ENCODE results near the gene NT5C.

NT5C gene

GRCh38 chr17:75154195-75155106 lies 22.9 kb upstream of the NT5C start, which contains the start of gene JPT1:
Gene JPT1 (minus strand): TSS chr17:75154512. CDS start chr17:75154397, 115 bp downstream.
- H3K9ac ChIP-seq (ENCODE audit: low read depth, low read length, poor library complexity, severe bottlenecking), result peak within 1 kb of the TSS; percentile 96
- peaks cover 31% of the 10 kb centered on the region for H3K4me1 ChIP-seq (ENCODE audit: insufficient read depth, low read length, poor library complexity, severe bottlenecking)
- H3K36me3 ChIP-seq (ENCODE audit: insufficient read depth, low read length), result no peaks in the 10 kb centered on the region
- no peaks in the 10 kb centered on the region for H3K9me2 ChIP-seq (replicated peaks; ENCODE audit: low read depth, low read length)
- peak within 1 kb of the TSS; percentile 92 for H3K4me3 ChIP-seq (ENCODE audit: low read length, poor library complexity, severe bottlenecking)
- H3K9me3 ChIP-seq (ENCODE audit: insufficient read depth, low read depth, low read length), result no peaks in the 10 kb centered on the region
- H3K27me3 ChIP-seq (ENCODE audit: insufficient read depth, low read length, poor library complexity, severe bottlenecking), result no peaks in the 10 kb centered on the region
- peak within 1 kb of the TSS; percentile 49 for H2AFZ ChIP-seq (ENCODE audit: low read length)
- peak within 1 kb of the TSS; percentile 85 for H3K4me2 ChIP-seq (ENCODE audit: low read depth, low read length, poor library complexity, severe bottlenecking)
- peaks cover 42% of the 10 kb centered on the region for H4K20me1 ChIP-seq (ENCODE audit: insufficient read depth, low read length, poor library complexity, severe bottlenecking)
- no peaks in the 10 kb centered on the region for H3F3A ChIP-seq (ENCODE audit: low read depth)
- H3K79me2 ChIP-seq (ENCODE audit: insufficient read depth, low read length), result peaks cover 48% of the 10 kb centered on the region
- TF ChIP-seq EZH2phosphoT487 (IDR thresholded peaks at IDR 0.05; ENCODE audit: borderline replicate concordance) (no peak), CTCF (conservative IDR thresholded peaks at IDR 0.05; ENCODE audit: low read length) (no peak)

GRCh38 chr17:75153780-75154194 lies 22.2 kb upstream of the NT5C start:
- H3K4me1 ChIP-seq (ENCODE audit: insufficient read depth, low read length, poor library complexity, severe bottlenecking), result peaks cover 34% of the 10 kb centered on the region
- TF ChIP-seq EZH2phosphoT487 (IDR thresholded peaks at IDR 0.05; ENCODE audit: borderline replicate concordance) (no peak), CTCF (conservative IDR thresholded peaks at IDR 0.05; ENCODE audit: low read length) (no peak)
- no peaks in the 10 kb centered on the region for H3F3A ChIP-seq (ENCODE audit: low read depth)
- H3K36me3 ChIP-seq (ENCODE audit: insufficient read depth, low read length), result peaks cover 2% of the 10 kb centered on the region; the same call in 1 of the 2 replicates
- no peaks in the 10 kb centered on the region for H3K9me3 ChIP-seq (ENCODE audit: insufficient read depth, low read depth, low read length)
- H3K4me2 ChIP-seq (ENCODE audit: low read depth, low read length, poor library complexity, severe bottlenecking), result peak overlapping the region; percentile 85
- peak overlapping the region; percentile 96 for H3K9ac ChIP-seq (ENCODE audit: low read depth, low read length, poor library complexity, severe bottlenecking)
- H3K79me2 ChIP-seq (ENCODE audit: insufficient read depth, low read length), result peaks cover 55% of the 10 kb centered on the region
- H3K27me3 ChIP-seq (ENCODE audit: insufficient read depth, low read length, poor library complexity, severe bottlenecking), result no peaks in the 10 kb centered on the region
- H4K20me1 ChIP-seq (ENCODE audit: insufficient read depth, low read length, poor library complexity, severe bottlenecking), result peaks cover 47% of the 10 kb centered on the region
- no peak overlapping the region for H2AFZ ChIP-seq (ENCODE audit: low read length)
- H3K4me3 ChIP-seq (ENCODE audit: low read length, poor library complexity, severe bottlenecking), result peak overlapping the region; percentile 92
- H3K9me2 ChIP-seq (replicated peaks; ENCODE audit: low read depth, low read length), result no peaks in the 10 kb centered on the region

GRCh38 chr17:75152922-75153779 lies 21.6 kb upstream of the NT5C start:
- Histone ChIP-seq H4K20me1 (ENCODE audit: insufficient read depth, low read length, poor library complexity, severe bottlenecking) (peaks cover 53% of the 10 kb centered on the region), H2AFZ (ENCODE audit: low read length) (no peak overlapping the region), H3K79me2 (ENCODE audit: insufficient read depth, low read length) (peaks cover 61% of the 10 kb centered on the region), H3K9ac (ENCODE audit: low read depth, low read length, poor library complexity, severe bottlenecking) (peak overlapping the region; percentile 96), H3K4me3 (ENCODE audit: low read length, poor library complexity, severe bottlenecking) (peak overlapping the region; percentile 92), H3K4me2 (ENCODE audit: low read depth, low read length, poor library complexity, severe bottlenecking) (peak overlapping the region; percentile 85), H3K27me3 (ENCODE audit: insufficient read depth, low read length, poor library complexity, severe bottlenecking) (no peaks in the 10 kb centered on the region), H3K9me3 (ENCODE audit: insufficient read depth, low read depth, low read length) (no peaks in the 10 kb centered on the region), H3K9me2 (replicated peaks; ENCODE audit: low read depth, low read length) (no peaks in the 10 kb centered on the region), H3F3A (ENCODE audit: low read depth) (no peaks in the 10 kb centered on the region), H3K4me1 (ENCODE audit: insufficient read depth, low read length, poor library complexity, severe bottlenecking) (peaks cover 40% of the 10 kb centered on the region), H3K36me3 (ENCODE audit: insufficient read depth, low read length) (peaks cover 9% of the 10 kb centered on the region; the same call in 1 of the 2 replicates)
- TF ChIP-seq CTCF (conservative IDR thresholded peaks at IDR 0.05; ENCODE audit: low read length) (no peak), EZH2phosphoT487 (IDR thresholded peaks at IDR 0.05; ENCODE audit: borderline replicate concordance) (no peak)
